K562 (cell line): ENCODE data around the gene MDC1. TPM values are rescaled to one million over a fixed set of nuclear protein-coding genes. Genes with fewer than 3 reads are reported as not detected.

Experiments
- DACH1 ChIP-seq: fragments of 450-650 bp; IDR thresholded peaks from 2 replicates; pipeline ENCODE4 v1.6.1; 2018; ENCODE audit not compliant: partially characterized antibody
- E2F3 ChIP-seq: fragments of 250-450 bp; sonication (Bioruptor Pico); IDR thresholded peaks from 2 replicates; pipeline ENCODE4 v1.4.0; 2020; ENCODE audit warnings: mild to moderate bottlenecking
- ELF4 ChIP-seq: fragments of 450-650 bp; formaldehyde crosslinking; IDR thresholded peaks from 2 replicates; pipeline ENCODE4 v1.4.0; 2022; ENCODE audit warnings: missing genetic modification characterization
- HCFC1 ChIP-seq: IDR thresholded peaks from 2 replicates; pipeline ENCODE4 v1.6.1; 2012; ENCODE audit warnings: low read depth, low read length, improper control_type of control experiment
- HNRNPL ChIP-seq: fragments of 200-400 bp; formaldehyde crosslinking; IDR thresholded peaks from 2 replicates; pipeline ENCODE4 v1.6.1; 2017; ENCODE audit warnings: low read depth, mild to moderate bottlenecking, low read length
- KDM5B ChIP-seq: fragments of 200-600 bp; sonication (generic); IDR thresholded peaks from 2 replicates; pipeline ENCODE4 v1.6.1; 2012; ENCODE audit warnings: low read depth, mild to moderate bottlenecking, moderate library complexity, low read length, control low read depth, inconsistent platforms; ENCODE audit not compliant: insufficient replicate concordance
- KLF10 ChIP-seq: fragments of 250-450 bp; sonication (Bioruptor Pico); IDR thresholded peaks from 2 replicates; pipeline ENCODE4 v1.6.1; 2021; ENCODE audit warnings: matching md5 sums
- MAFG ChIP-seq: fragments of 450-650 bp; conservative IDR thresholded peaks from 2 replicates; pipeline ENCODE4 v1.6.1; 2016; ENCODE audit warnings: missing genetic modification characterization, missing compliant biosample characterization
- MAZ ChIP-seq, 2 experiments: fragments of 450-650 bp in 1 of 2; sonication (generic) in 1 of 2; formaldehyde crosslinking; IDR thresholded peaks in 1 of 2; conservative IDR thresholded peaks in 1 of 2; 2 replicates each; pipeline versions ENCODE4 v1.4.0 to v1.5.0; 2020; ENCODE audit warnings: mild to moderate bottlenecking in 1 of 2, missing genetic modification reagents in 1 of 2
- MED1 ChIP-seq: sonication (generic); formaldehyde crosslinking; IDR thresholded peaks from 2 replicates; pipeline ENCODE4 v1.8.1; 2023; ENCODE audit warnings: missing genetic modification reagents, borderline replicate concordance
- MEIS2 ChIP-seq: fragments of 450-650 bp; IDR thresholded peaks from 2 replicates; pipeline ENCODE4 v1.6.1; 2014; ENCODE audit warnings: mild to moderate bottlenecking; ENCODE audit not compliant: partially characterized antibody
- NFE2L1 ChIP-seq: fragments of 450-650 bp; IDR thresholded peaks from 2 replicates; pipeline ENCODE4 v1.6.1; 2016; ENCODE audit warnings: missing genetic modification characterization, low read depth, mild to moderate bottlenecking, missing compliant biosample characterization, moderate library complexity, borderline replicate concordance
- RBM39 ChIP-seq: fragments of 200-400 bp; formaldehyde crosslinking; optimal IDR thresholded peaks from 2 replicates; pipeline ENCODE3; 2018; ENCODE audit warnings: low read depth, low read length
- SRF ChIP-seq, 2 experiments: fragments of 250-450, 450-650 bp in 1 of 2; sonication (Bioruptor Pico) in 1 of 2; sonication (generic) in 1 of 2; formaldehyde crosslinking; IDR thresholded peaks; 2 replicates each; pipeline versions ENCODE4 v1.5.0 to v1.5.1; 2020 to 2022; ENCODE audit warnings: mild to moderate bottlenecking in 1 of 2, missing genetic modification reagents in 1 of 2
- TFAM ChIP-seq: fragments of 250-450 bp; sonication (Bioruptor Pico); conservative IDR thresholded peaks from 2 replicates; pipeline ENCODE4 v1.5.0; 2021; ENCODE audit warnings: mild to moderate bottlenecking, moderate library complexity
- TGIF2 ChIP-seq: sonication (generic); formaldehyde crosslinking; IDR thresholded peaks from 2 replicates; pipeline ENCODE4 v1.8.1; 2022; ENCODE audit warnings: mild to moderate bottlenecking, missing genetic modification reagents, moderate library complexity
- ZNF184 ChIP-seq: sonication (generic); formaldehyde crosslinking; IDR thresholded peaks from 2 replicates; pipeline ENCODE4 v1.5.0; 2020; ENCODE audit warnings: missing genetic modification reagents
- ZNF347 ChIP-seq: fragments of 450-650 bp; formaldehyde crosslinking; IDR thresholded peaks from 2 replicates; pipeline ENCODE4 v1.4.0; 2020; ENCODE audit warnings: low read depth, mild to moderate bottlenecking, moderate library complexity
- ZNF431 ChIP-seq: sonication (generic); formaldehyde crosslinking; IDR thresholded peaks from 2 replicates; pipeline ENCODE4 v1.8.0; 2022; ENCODE audit warnings: mild to moderate bottlenecking, missing genetic modification reagents
- ZNF695 ChIP-seq: fragments of 450-650 bp; formaldehyde crosslinking; IDR thresholded peaks from 2 replicates; pipeline ENCODE4 v1.4.0; 2020; ENCODE audit warnings: mild to moderate bottlenecking, moderate library complexity
- polyA plus RNA-seq, 8 experiments: library from polyadenylated mRNA; depleted of rRNA in 4 of 8; stranded (reverse) in 5 of 8; unstranded in 3 of 8; fragments of >200 nt; fragmentation: Nextera tagmentation in 2 of 8; fragmentation: Illumina TruSeq in 1 of 8; extraction: Ambion mirVana in 2 of 8; extraction: Trizol in 1 of 8; gene quantifications; 2 replicates each; pipeline versions ENCODE4 v1.2.1 to v1.2.3, GENCODE V29; 2011 to 2014; ENCODE audit warnings: inconsistent platforms in 1 of 8, missing spikeins in 1 of 8
- total RNA-seq, 7 experiments: library from RNA; depleted of rRNA in 6 of 7; stranded (reverse); fragments of >200 nt in 6 of 7; fragmentation: Illumina TruSeq in 2 of 7; extraction: Trizol in 2 of 7; gene quantifications; 2 replicates each; pipeline versions ENCODE4 v1.2.1 to v1.2.3, GENCODE V29; 2011 to 2021; ENCODE audit warnings: low replicate concordance in 1 of 7
- TF ChIP-seq, protein P1 (sequence below), 2 experiments: fragments of 450-650 bp in 1 of 2; sonication (generic) in 1 of 2; formaldehyde crosslinking; conservative IDR thresholded peaks; 2 replicates each; pipeline versions ENCODE4 v1.4.0 to v1.8.1; 2020 to 2022; ENCODE audit warnings: mild to moderate bottlenecking in 1 of 2, missing genetic modification reagents in 1 of 2
- TF ChIP-seq, protein P2 (sequence below): sonication (generic); formaldehyde crosslinking; IDR thresholded peaks from 2 replicates; pipeline ENCODE4 v1.9.0; 2022; ENCODE audit warnings: mild to moderate bottlenecking, missing genetic modification reagents
- TF ChIP-seq, protein P3 (sequence below): sonication (generic); formaldehyde crosslinking; IDR thresholded peaks from 2 replicates; pipeline ENCODE4 v1.8.0; 2022; ENCODE audit warnings: mild to moderate bottlenecking, missing genetic modification reagents, borderline replicate concordance
- TF ChIP-seq, protein P4 (sequence below): fragments of 250-450 bp; sonication (Bioruptor Pico); IDR thresholded peaks from 2 replicates; pipeline ENCODE4 v1.5.0; 2021

Gene MDC1
- total and polyA plus RNA-seq, 9 of the 15 experiments (the other 6 are each of a cell fraction or from before 2014, with no cell fraction given), result 8.2 to 114 (median 20.0) TPM

DNA sequence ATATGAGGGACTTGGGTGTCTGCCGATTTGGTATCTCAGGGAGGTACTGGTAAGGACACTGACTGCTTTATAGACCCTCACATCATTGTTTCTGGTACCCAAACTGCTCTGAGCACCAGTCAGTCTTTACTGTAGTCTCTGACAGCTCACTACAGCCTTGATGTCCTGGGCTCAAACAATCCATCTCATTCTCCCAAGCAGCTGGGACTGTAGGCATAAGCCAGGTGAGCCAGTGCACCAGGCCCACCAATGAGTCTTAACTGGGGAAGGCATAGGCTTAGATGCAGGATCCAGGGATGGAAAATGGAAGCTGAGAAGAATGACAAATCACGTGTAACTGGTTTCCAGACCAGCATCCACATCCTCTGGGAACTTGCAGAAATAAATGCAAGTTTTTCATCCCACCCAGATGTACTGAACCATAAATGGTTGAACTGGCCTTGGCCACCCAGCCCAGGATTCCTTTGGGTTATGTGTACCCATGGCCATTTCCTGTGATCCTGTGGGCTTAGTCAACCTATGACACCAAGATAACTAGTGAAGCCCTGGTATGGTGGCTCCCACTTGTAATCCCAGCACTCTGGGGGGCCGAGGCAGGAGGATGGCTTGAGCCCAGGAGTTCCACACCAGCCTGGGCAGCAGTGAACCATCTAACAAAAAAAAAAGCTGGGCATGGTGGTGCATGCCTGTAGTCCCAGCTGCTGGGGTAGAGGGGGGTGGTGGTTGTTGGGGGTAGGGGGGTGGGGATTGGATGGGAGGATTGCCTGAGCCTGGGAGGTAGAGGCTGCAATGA lies 8.8 kb upstream of the MDC1 start (continued):
- TF ChIP-seq, protein P1, sequence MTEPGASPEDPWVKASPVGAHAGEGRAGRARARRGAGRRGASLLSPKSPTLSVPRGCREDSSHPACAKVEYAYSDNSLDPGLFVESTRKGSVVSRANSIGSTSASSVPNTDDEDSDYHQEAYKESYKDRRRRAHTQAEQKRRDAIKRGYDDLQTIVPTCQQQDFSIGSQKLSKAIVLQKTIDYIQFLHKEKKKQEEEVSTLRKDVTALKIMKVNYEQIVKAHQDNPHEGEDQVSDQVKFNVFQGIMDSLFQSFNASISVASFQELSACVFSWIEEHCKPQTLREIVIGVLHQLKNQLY (CRISPR knock-in tag; conservative IDR thresholded peaks at IDR 0.05), result 0 out of 4 replicates have a peak, but pooled peaks of 1 of the 2 experiments have one; percentile 62
- TF ChIP-seq RBM39 (peak; percentile 93), KLF10 (CRISPR knock-in tag) (peak; percentile 73; the same call in 1 of the 2 replicates), HNRNPL (no peak), NFE2L1 (tag) (no peak), ELF4 (CRISPR knock-in tag) (peak; percentile 65; the same call in 1 of the 2 replicates), ZNF184 (CRISPR knock-in tag) (no peak), MAZ (CRISPR knock-in tag; conservative IDR thresholded peaks at IDR 0.05 in 1 of 2, IDR thresholded peaks at IDR 0.05 in 1 of 2) (peak in 1 of 2 experiments; percentile 46; a peak in 1 of 4 replicates), MEIS2 (no peak), TFAM (CRISPR knock-in tag) (no peak), MAFG (no peak), ZNF347 (peak; percentile 50; the same call in 1 of the 2 replicates), E2F3 (peak; percentile 62), KDM5B (peak; percentile 57), DACH1 (no peak), SRF (CRISPR knock-in tag; IDR thresholded peaks at IDR 0.05) (peak in 1 of 2 experiments; percentile 37; a peak in 1 of 4 replicates), TGIF2 (no peak), HCFC1 (no peak), MED1 (no peak), ZNF431 (CRISPR knock-in tag) (no peak), ZNF695 (CRISPR knock-in tag) (peak; percentile 86; the same call in 1 of the 2 replicates)
- TF ChIP-seq, protein P2, sequence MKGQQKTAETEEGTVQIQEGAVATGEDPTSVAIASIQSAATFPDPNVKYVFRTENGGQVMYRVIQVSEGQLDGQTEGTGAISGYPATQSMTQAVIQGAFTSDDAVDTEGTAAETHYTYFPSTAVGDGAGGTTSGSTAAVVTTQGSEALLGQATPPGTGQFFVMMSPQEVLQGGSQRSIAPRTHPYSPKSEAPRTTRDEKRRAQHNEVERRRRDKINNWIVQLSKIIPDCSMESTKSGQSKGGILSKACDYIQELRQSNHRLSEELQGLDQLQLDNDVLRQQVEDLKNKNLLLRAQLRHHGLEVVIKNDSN (CRISPR knock-in tag), result peak; percentile 36
- TF ChIP-seq, protein P3, sequence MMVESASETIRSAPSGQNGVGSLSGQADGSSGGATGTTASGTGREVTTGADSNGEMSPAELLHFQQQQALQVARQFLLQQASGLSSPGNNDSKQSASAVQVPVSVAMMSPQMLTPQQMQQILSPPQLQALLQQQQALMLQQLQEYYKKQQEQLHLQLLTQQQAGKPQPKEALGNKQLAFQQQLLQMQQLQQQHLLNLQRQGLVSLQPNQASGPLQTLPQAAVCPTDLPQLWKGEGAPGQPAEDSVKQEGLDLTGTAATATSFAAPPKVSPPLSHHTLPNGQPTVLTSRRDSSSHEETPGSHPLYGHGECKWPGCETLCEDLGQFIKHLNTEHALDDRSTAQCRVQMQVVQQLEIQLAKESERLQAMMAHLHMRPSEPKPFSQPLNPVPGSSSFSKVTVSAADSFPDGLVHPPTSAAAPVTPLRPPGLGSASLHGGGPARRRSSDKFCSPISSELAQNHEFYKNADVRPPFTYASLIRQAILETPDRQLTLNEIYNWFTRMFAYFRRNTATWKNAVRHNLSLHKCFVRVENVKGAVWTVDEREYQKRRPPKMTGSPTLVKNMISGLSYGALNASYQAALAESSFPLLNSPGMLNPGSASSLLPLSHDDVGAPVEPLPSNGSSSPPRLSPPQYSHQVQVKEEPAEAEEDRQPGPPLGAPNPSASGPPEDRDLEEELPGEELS (CRISPR knock-in tag), result no peak
- TF ChIP-seq, protein P4, sequence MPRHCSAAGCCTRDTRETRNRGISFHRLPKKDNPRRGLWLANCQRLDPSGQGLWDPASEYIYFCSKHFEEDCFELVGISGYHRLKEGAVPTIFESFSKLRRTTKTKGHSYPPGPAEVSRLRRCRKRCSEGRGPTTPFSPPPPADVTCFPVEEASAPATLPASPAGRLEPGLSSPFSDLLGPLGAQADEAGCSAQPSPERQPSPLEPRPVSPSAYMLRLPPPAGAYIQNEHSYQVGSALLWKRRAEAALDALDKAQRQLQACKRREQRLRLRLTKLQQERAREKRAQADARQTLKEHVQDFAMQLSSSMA (CRISPR knock-in tag), result peak; percentile 78; the same call in 1 of the 2 replicates
